Transverse colon (tissue), 4 donors: Measurements from ENCODE around the gene SVIP. TPM values are rescaled to one million over a fixed set of nuclear protein-coding genes. Genes with fewer than 3 reads are reported as not detected.

Experiments
- DNase-seq: peaks from one replicate; pipeline ENCODE4 v3.0.0-alpha.2; 2019
- H3K27ac ChIP-seq, 4 donors: fragments of 200-600 bp; sonication (generic); 2 replicates each; pipeline ENCODE4 v1.5.1; 2016 to 2018; ENCODE audit warnings: inconsistent platforms in 4 of 4
- H3K27me3 ChIP-seq: fragments of 200-600 bp; sonication (generic); 2 replicates; pipeline ENCODE4 v1.5.1; 2017; ENCODE audit warnings: inconsistent platforms
- H3K36me3 ChIP-seq, 4 donors: fragments of 200-600 bp; sonication (generic); 2 replicates each; pipeline ENCODE4 v1.5.1; 2017 to 2019; ENCODE audit warnings: inconsistent platforms in 4 of 4
- H3K4me1 ChIP-seq, 4 donors: fragments of 200-600 bp; sonication (generic); 2 replicates each; pipeline ENCODE4 v1.5.1; 2017 to 2020; ENCODE audit warnings: inconsistent platforms in 4 of 4
- H3K4me3 ChIP-seq, 4 donors: fragments of 200-600 bp; sonication (generic); 1 replicate in 1 of 4; 2 replicates in 3 of 4; pipeline versions ENCODE4 v1.5.1 to v1.6.1; 2017 to 2019; ENCODE audit warnings: inconsistent platforms in 4 of 4
- H3K9me3 ChIP-seq, 2 donors: fragments of 200-600 bp; sonication (generic); 2 replicates each; pipeline ENCODE4 v1.5.1; 2017 to 2019; ENCODE audit warnings: inconsistent platforms in 2 of 2
- EP300 ChIP-seq: sonication (generic); formaldehyde crosslinking; IDR thresholded peaks from one replicate; pipeline ENCODE4 v1.6.1; 2017; ENCODE audit warnings: antibody characterized with exemption, low read depth
- POLR2A ChIP-seq: fragments of 450-650 bp; IDR thresholded peaks from one replicate; pipeline ENCODE4 v1.6.1; 2016; ENCODE audit warnings: antibody characterized with exemption, mild to moderate bottlenecking, moderate library complexity
- POLR2AphosphoS5 ChIP-seq, 3 donors: sonication (generic); formaldehyde crosslinking; IDR thresholded peaks; one replicate each; pipeline ENCODE4 v1.6.1; 2016; ENCODE audit warnings: antibody characterized with exemption in 3 of 3
- WGBS, 2 donors: methylation state at CpG; one replicate each; pipeline ENCODE4 v1.1.5; 2018; ENCODE audit warnings: low coverage in 1 of 2; 5-methylcytosine and 5-hydroxymethylcytosine counted together
- in situ Hi-C, 4 donors: fragments of 200-750 bp; cut with MboI; loops; one replicate each; pipeline versions ENCODE4 v1.15.0 to v1.15.1; 2017; ENCODE audit warnings: low sequenced_read_pairs in 3 of 4, low pct_ligation_motif_present in 1 of 4, low pct_unique_long_range_greater_than_20kb in 1 of 4
- intact Hi-C: fragments of 100-400 bp; cut with DNase I; formaldehyde crosslinking; loops from one replicate; pipeline ENCODE4 v1.15.1; 2023; ENCODE audit warnings: low total_unique reads
- total RNA-seq, 4 donors: library from RNA; depleted of rRNA; stranded (reverse); fragments of >200 nt; gene quantifications; one replicate each; pipeline ENCODE4 v1.1.0, GENCODE V29; 2016
- TF ChIP-seq, protein P1 (sequence below), 5 experiments: fragments of 200-600 bp in 3 of 5; fragments of 450-650 bp in 2 of 5; sonication (generic) in 3 of 5; IDR thresholded peaks; 1 replicate in 2 of 5; 2 replicates in 3 of 5; pipeline ENCODE4 v1.5.1; 2016 to 2017; ENCODE audit warnings: antibody characterized with exemption in 5 of 5, inconsistent platforms in 3 of 5, mild to moderate bottlenecking in 2 of 5, moderate library complexity in 1 of 5

SVIP gene
- total RNA-seq, 4 donors from 2014 or later, result 1.00 to 14.0 (median 9.9) TPM

DNA sequence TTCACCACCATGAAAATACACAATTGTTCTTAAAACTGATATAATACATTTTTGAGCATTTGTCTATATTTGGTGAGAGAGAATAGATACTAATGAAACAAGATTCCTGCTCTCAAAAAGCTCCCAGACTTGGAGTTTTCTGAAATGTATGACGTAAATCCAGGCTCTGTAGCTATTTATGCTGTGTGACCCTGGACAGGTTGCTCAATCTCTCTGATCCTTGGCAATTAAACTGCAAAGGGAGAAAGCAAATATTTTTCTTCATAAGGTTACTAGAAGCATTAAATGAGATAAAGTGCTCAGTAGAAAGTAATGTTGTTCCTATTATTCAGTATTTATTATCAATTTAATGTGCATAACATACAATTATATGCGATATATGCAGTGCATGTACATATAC is 42.5 kb downstream of the SVIP start:
- no peaks in the 10 kb centered on the region for H3K27me3 ChIP-seq
- 73 to 81% methylated on average over 2 of the region's 2 CpGs for WGBS, 2 donors
- H3K4me3 ChIP-seq, result no peak overlapping the region
- intact Hi-C loops (loop anchor here (5.0 kb wide), 1 partner anchor 450 kb away; the partner anchor contains the start of gene SLC17A6), in situ Hi-C loops (loop anchor here in 3 of 4 donors (25.0 kb wide), 2 partner anchors 450 to 550 kb away; partner anchors contain the start of gene SLC17A6 (in 2 of the 3))
- no peaks in the 10 kb centered on the region for H3K4me1 ChIP-seq
- no peak overlapping the region for H3K27ac ChIP-seq
- H3K9me3 ChIP-seq, result no peaks in the 10 kb centered on the region
- no peak for DNase-seq
- no peak for TF ChIP-seq POLR2AphosphoS5 (IDR thresholded peaks at IDR 0.05)
- TF ChIP-seq EP300, result no peak
- TF ChIP-seq POLR2A, result no peak
- TF ChIP-seq, protein P1, sequence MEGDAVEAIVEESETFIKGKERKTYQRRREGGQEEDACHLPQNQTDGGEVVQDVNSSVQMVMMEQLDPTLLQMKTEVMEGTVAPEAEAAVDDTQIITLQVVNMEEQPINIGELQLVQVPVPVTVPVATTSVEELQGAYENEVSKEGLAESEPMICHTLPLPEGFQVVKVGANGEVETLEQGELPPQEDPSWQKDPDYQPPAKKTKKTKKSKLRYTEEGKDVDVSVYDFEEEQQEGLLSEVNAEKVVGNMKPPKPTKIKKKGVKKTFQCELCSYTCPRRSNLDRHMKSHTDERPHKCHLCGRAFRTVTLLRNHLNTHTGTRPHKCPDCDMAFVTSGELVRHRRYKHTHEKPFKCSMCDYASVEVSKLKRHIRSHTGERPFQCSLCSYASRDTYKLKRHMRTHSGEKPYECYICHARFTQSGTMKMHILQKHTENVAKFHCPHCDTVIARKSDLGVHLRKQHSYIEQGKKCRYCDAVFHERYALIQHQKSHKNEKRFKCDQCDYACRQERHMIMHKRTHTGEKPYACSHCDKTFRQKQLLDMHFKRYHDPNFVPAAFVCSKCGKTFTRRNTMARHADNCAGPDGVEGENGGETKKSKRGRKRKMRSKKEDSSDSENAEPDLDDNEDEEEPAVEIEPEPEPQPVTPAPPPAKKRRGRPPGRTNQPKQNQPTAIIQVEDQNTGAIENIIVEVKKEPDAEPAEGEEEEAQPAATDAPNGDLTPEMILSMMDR (IDR thresholded peaks at IDR 0.05), result no peak
- H3K36me3 ChIP-seq, result no peaks in the 10 kb centered on the region

DNA sequence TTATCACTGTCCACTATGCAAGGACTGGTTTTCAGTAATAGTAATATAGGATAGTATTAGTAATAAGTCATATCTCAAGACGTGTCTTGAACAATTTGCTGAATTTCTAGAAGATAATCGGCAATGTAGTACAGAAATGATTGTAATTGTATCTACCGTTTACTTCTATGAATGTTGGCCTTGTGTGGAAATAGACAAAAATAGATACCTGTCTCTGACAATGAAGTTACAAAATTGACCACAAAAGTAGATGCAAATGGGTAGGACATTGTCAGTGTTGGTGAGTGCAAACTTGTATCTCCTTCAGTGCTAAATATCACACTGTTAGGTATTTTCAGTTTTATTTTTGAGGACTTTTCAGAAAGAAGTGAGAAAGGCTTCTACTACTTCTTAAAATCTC is 43.1 kb downstream of the SVIP start:
- in situ Hi-C loops, result loop anchor here in 3 of 4 donors (25.0 kb wide), 2 partner anchors 449 to 549 kb away; partner anchors contain the start of gene SLC17A6 (in 2 of the 3)
- H3K9me3 ChIP-seq, result no peaks in the 10 kb centered on the region
- H3K27me3 ChIP-seq, result no peaks in the 10 kb centered on the region
- H3K36me3 ChIP-seq, result no peaks in the 10 kb centered on the region
- H3K4me1 ChIP-seq, result no peaks in the 10 kb centered on the region
- intact Hi-C loops, result loop anchor here (5.0 kb wide), 1 partner anchor 449 kb away; the partner anchor contains the start of gene SLC17A6
- DNase-seq, result no peak
- TF ChIP-seq POLR2A (no peak), POLR2AphosphoS5 (IDR thresholded peaks at IDR 0.05) (no peak), EP300 (no peak)
- TF ChIP-seq, protein P1 (IDR thresholded peaks at IDR 0.05), result no peak
- 55 to 76% methylated on average over 3 of the region's 3 CpGs for WGBS, 2 donors
- H3K27ac ChIP-seq, result no peak overlapping the region
- no peak overlapping the region for H3K4me3 ChIP-seq

DNA sequence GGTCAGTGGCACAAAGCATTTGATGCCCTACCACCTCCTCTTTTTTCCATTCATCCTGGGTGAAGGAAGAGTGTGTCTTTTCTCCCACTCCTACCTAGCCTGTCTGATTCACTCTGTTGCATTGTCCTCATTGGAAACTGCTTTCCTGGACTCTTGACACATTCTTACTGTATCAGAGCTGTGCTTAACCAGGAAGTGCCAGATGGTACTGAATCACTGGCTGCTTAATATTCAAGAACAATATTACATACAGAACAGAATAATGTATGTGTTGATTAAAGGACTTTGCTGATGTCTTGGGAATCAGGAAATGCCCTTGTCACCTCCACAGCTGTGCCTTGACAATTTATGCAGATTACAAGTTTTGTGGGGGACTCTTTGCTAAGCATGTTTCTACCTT is 44.4 kb downstream of the SVIP start:
- DNase-seq, result no peak
- Histone ChIP-seq H3K27ac (no peak overlapping the region), H3K4me1 (no peaks in the 10 kb centered on the region), H3K27me3 (no peaks in the 10 kb centered on the region), H3K36me3 (no peaks in the 10 kb centered on the region), H3K9me3 (no peaks in the 10 kb centered on the region), H3K4me3 (no peak overlapping the region)
- intact Hi-C loops (loop anchor here (5.0 kb wide), 1 partner anchor 448 kb away; the partner anchor contains the start of gene SLC17A6), in situ Hi-C loops (loop anchor here in 3 of 4 donors (25.0 kb wide), 2 partner anchors 448 to 548 kb away; partner anchors contain the start of gene SLC17A6 (in 2 of the 3))
- TF ChIP-seq POLR2AphosphoS5 (IDR thresholded peaks at IDR 0.05) (no peak), EP300 (no peak), POLR2A (no peak)
- TF ChIP-seq, protein P1 (IDR thresholded peaks at IDR 0.05), result no peak

DNA sequence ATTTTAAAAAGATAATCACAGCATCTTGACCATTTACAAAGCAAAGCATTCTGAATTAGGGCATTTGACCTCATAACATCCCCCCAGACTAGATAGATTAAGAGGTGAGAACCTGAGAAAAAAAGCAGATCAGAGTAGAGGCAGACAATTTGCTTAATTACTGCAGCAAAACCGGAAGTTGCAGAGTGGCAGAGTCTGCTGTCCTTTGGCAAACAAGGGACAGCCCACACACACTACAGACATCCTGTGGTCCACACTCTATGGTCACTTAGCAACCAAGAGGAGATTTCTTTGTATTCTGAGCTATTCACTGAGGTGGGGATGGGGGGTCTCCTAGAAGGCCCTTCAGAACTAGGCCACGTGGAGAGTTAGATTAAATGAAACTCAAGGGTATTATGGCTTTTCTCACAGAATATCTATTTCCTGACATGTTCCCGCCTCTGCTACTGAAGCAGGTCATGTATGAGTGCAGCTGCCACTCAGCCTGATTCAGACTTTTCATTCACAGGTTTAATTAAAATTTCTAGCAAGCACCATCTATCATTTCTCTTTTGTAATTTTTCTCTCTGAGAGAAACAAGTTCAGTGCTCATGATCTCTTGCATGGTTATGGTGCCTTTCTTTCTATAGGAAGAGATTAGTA is 48.5 kb downstream of the SVIP start:
- in situ Hi-C loops (loop anchor here (5.0 to 25.0 kb wide), 3 partner anchors 444 to 544 kb away; partner anchors contain the start of gene SLC17A6 (in 3 of the 4)), intact Hi-C loops (no loop called here)
- no peaks in the 10 kb centered on the region for H3K27me3 ChIP-seq
- no peak for DNase-seq
- H3K36me3 ChIP-seq, result no peaks in the 10 kb centered on the region
- no peak overlapping the region for H3K27ac ChIP-seq
- no peaks in the 10 kb centered on the region for H3K9me3 ChIP-seq
- WGBS, 2 donors, result 37 to 44% methylated on average over 2 to 3 of the region's 3 CpGs
- H3K4me1 ChIP-seq, result no peaks in the 10 kb centered on the region
- H3K4me3 ChIP-seq, result no peak overlapping the region
- TF ChIP-seq, protein P1 (IDR thresholded peaks at IDR 0.05), result no peak
- no peak for TF ChIP-seq POLR2AphosphoS5 (IDR thresholded peaks at IDR 0.05)
- TF ChIP-seq EP300, result no peak
- no peak for TF ChIP-seq POLR2A
